ENCODE data around the gene FGD5.

DNA sequence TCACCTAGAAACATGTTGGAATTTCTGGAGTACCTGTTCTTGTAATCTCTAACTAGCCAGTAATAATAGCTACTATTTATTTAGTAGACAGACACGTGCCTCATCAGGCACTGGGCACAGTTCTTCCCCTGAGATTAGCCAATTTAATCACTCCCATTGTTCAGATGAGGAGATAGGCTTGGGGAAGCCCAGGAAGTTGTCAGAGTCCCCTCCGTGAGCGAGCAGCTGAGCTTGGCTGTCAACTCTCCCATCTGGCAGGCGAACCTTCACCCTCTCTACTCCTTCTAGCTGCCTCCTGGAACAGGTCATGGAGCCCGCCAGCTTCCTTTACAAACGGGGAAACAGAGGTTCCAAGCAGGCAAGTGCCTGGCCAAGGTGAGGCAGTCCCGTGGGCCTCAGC, 31.1 kb upstream of the FGD5 start:
- TF ChIP-seq, protein P1, sequence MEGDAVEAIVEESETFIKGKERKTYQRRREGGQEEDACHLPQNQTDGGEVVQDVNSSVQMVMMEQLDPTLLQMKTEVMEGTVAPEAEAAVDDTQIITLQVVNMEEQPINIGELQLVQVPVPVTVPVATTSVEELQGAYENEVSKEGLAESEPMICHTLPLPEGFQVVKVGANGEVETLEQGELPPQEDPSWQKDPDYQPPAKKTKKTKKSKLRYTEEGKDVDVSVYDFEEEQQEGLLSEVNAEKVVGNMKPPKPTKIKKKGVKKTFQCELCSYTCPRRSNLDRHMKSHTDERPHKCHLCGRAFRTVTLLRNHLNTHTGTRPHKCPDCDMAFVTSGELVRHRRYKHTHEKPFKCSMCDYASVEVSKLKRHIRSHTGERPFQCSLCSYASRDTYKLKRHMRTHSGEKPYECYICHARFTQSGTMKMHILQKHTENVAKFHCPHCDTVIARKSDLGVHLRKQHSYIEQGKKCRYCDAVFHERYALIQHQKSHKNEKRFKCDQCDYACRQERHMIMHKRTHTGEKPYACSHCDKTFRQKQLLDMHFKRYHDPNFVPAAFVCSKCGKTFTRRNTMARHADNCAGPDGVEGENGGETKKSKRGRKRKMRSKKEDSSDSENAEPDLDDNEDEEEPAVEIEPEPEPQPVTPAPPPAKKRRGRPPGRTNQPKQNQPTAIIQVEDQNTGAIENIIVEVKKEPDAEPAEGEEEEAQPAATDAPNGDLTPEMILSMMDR (IDR thresholded peaks at IDR 0.05), result no peak
- no peak for TF ChIP-seq POLR2A (IDR thresholded peaks at IDR 0.05)

All from esophagus squamous epithelium (tissue), 4 donors.